Measurements from ENCODE around the gene SPTBN5.

SPTBN5 gene

GRCh38 chr15:41923401-41923997, 29.6 kb upstream of the SPTBN5 start:
- Histone ChIP-seq H3K4me1 (ENCODE audit: low read length) (no peaks in the 10 kb centered on the region), H3K9me2 (replicated peaks; ENCODE audit: insufficient read depth, low read length) (no peaks in the 10 kb centered on the region), H2AFZ (ENCODE audit: low read length) (no peak overlapping the region), H3K4me3 (ENCODE audit: low read length) (no peak overlapping the region), H3K27me3 (replicated peaks; ENCODE audit: insufficient read depth, low read length) (no peaks in the 10 kb centered on the region), H3K9me3 (replicated peaks; ENCODE audit: insufficient read depth, low read length) (no peaks in the 10 kb centered on the region), H3F3A (ENCODE audit: insufficient read depth, low read length) (no peaks in the 10 kb centered on the region), H3K36me3 (replicated peaks; ENCODE audit: insufficient read depth, low read length) (no peaks in the 10 kb centered on the region), H4K20me1 (ENCODE audit: insufficient read depth, low read length) (no peaks in the 10 kb centered on the region), H3K79me2 (ENCODE audit: low read length) (no peaks in the 10 kb centered on the region), H3K9ac (ENCODE audit: low read length) (no peak overlapping the region), H3K27ac (ENCODE audit: low read length) (no peak overlapping the region), H3K4me2 (ENCODE audit: low read depth, low read length) (no peak overlapping the region)
- TF ChIP-seq EZH2phosphoT487 (IDR thresholded peaks at IDR 0.05; ENCODE audit: low read length), result no peak
- no peak for TF ChIP-seq CTCF (IDR thresholded peaks at IDR 0.05; ENCODE audit: low read length)
- TF ChIP-seq EZH2 (optimal IDR thresholded peaks at IDR 0.05; ENCODE audit: low read depth, low read length), result no peak
- DNase-seq, result no peak

GRCh38 chr15:41922353-41922752, 28.5 kb upstream of the SPTBN5 start:
- H3K36me3 ChIP-seq (replicated peaks; ENCODE audit: insufficient read depth, low read length), result no peaks in the 10 kb centered on the region
- no peaks in the 10 kb centered on the region for H3K79me2 ChIP-seq (ENCODE audit: low read length)
- no peaks in the 10 kb centered on the region for H3F3A ChIP-seq (ENCODE audit: insufficient read depth, low read length)
- H3K4me1 ChIP-seq (ENCODE audit: low read length), result no peaks in the 10 kb centered on the region
- H3K4me2 ChIP-seq (ENCODE audit: low read depth, low read length), result no peak overlapping the region
- no peak overlapping the region for H3K4me3 ChIP-seq (ENCODE audit: low read length)
- H3K9me3 ChIP-seq (replicated peaks; ENCODE audit: insufficient read depth, low read length), result no peaks in the 10 kb centered on the region
- no peak for DNase-seq
- no peak overlapping the region for H3K27ac ChIP-seq (ENCODE audit: low read length)
- no peaks in the 10 kb centered on the region for H3K9me2 ChIP-seq (replicated peaks; ENCODE audit: insufficient read depth, low read length)
- no peaks in the 10 kb centered on the region for H4K20me1 ChIP-seq (ENCODE audit: insufficient read depth, low read length)
- no peaks in the 10 kb centered on the region for H3K27me3 ChIP-seq (replicated peaks; ENCODE audit: insufficient read depth, low read length)
- no peak for TF ChIP-seq EZH2phosphoT487 (IDR thresholded peaks at IDR 0.05; ENCODE audit: low read length)
- no peak for TF ChIP-seq CTCF (IDR thresholded peaks at IDR 0.05; ENCODE audit: low read length)
- no peak for TF ChIP-seq EZH2 (optimal IDR thresholded peaks at IDR 0.05; ENCODE audit: low read depth, low read length)
- no peak overlapping the region for H2AFZ ChIP-seq (ENCODE audit: low read length)
- no peak overlapping the region for H3K9ac ChIP-seq (ENCODE audit: low read length)

- Histone ChIP-seq H3K79me2 (ENCODE audit: low read length) (no peaks in the 10 kb centered on the region), H3K9me3 (replicated peaks; ENCODE audit: insufficient read depth, low read length) (no peaks in the 10 kb centered on the region), H3K9ac (ENCODE audit: low read length) (no peak overlapping the region), H3K27me3 (replicated peaks; ENCODE audit: insufficient read depth, low read length) (no peaks in the 10 kb centered on the region), H3K27ac (ENCODE audit: low read length) (no peak overlapping the region), H3K4me1 (ENCODE audit: low read length) (no peaks in the 10 kb centered on the region), H4K20me1 (ENCODE audit: insufficient read depth, low read length) (no peaks in the 10 kb centered on the region), H3K36me3 (replicated peaks; ENCODE audit: insufficient read depth, low read length) (no peaks in the 10 kb centered on the region), H3K4me3 (ENCODE audit: low read length) (no peak overlapping the region), H3K9me2 (replicated peaks; ENCODE audit: insufficient read depth, low read length) (no peaks in the 10 kb centered on the region), H3K4me2 (ENCODE audit: low read depth, low read length) (no peak overlapping the region), H2AFZ (ENCODE audit: low read length) (no peak overlapping the region), H3F3A (ENCODE audit: insufficient read depth, low read length) (peaks cover 2% of the 10 kb centered on the region; the same call in 1 of the 2 replicates)
- TF ChIP-seq EZH2phosphoT487 (IDR thresholded peaks at IDR 0.05; ENCODE audit: low read length) (no peak), EZH2 (optimal IDR thresholded peaks at IDR 0.05; ENCODE audit: low read depth, low read length) (no peak), CTCF (IDR thresholded peaks at IDR 0.05; ENCODE audit: low read length) (no peak)
- DNase-seq, result no peak
Observed at GRCh38 chr15:41921639-41922038, 27.8 kb upstream of the SPTBN5 start.

Measured in MM.1S (cell line).